ENCODE data around the gene RFLNA. TPM values are rescaled to one million over a fixed set of nuclear protein-coding genes. Genes with fewer than 3 reads are reported as not detected.

Gene RFLNA
- total RNA-seq, 1 donor = 15.9 TPM

- Histone ChIP-seq H3K9me3 (ENCODE audit: low read depth, low read length) (no peaks in the 10 kb centered on the region), H3K27ac (ENCODE audit: low read depth, low read length) (no peak overlapping the region), H3K79me2 (ENCODE audit: insufficient read depth, low read length) (no peaks in the 10 kb centered on the region), H3K27me3 (ENCODE audit: insufficient read depth, low read length) (no peaks in the 10 kb centered on the region), H3K4me3 (ENCODE audit: insufficient read depth, low read length) (no peak overlapping the region), H3K36me3 (ENCODE audit: insufficient read depth, low read length) (no peaks in the 10 kb centered on the region), H3K4me1 (ENCODE audit: insufficient read depth, low read length) (no peaks in the 10 kb centered on the region), H2AFZ (ENCODE audit: low read length) (no peak overlapping the region), H3K4me2 (ENCODE audit: insufficient read depth, low read length) (no peak overlapping the region), H4K20me1 (ENCODE audit: insufficient read depth, low read length) (no peaks in the 10 kb centered on the region)
- TF ChIP-seq, protein P1, sequence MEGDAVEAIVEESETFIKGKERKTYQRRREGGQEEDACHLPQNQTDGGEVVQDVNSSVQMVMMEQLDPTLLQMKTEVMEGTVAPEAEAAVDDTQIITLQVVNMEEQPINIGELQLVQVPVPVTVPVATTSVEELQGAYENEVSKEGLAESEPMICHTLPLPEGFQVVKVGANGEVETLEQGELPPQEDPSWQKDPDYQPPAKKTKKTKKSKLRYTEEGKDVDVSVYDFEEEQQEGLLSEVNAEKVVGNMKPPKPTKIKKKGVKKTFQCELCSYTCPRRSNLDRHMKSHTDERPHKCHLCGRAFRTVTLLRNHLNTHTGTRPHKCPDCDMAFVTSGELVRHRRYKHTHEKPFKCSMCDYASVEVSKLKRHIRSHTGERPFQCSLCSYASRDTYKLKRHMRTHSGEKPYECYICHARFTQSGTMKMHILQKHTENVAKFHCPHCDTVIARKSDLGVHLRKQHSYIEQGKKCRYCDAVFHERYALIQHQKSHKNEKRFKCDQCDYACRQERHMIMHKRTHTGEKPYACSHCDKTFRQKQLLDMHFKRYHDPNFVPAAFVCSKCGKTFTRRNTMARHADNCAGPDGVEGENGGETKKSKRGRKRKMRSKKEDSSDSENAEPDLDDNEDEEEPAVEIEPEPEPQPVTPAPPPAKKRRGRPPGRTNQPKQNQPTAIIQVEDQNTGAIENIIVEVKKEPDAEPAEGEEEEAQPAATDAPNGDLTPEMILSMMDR (IDR thresholded peaks at IDR 0.05; ENCODE audit: extremely low read depth, low read depth, low read length) = no peak
- DNase-seq (ENCODE audit: insufficient read length, low spot score, missing footprints) = peak; percentile 79
These were observed 14.9 kb downstream of the RFLNA start for GRCh38 chr12:124309744-124310143.

DNA sequence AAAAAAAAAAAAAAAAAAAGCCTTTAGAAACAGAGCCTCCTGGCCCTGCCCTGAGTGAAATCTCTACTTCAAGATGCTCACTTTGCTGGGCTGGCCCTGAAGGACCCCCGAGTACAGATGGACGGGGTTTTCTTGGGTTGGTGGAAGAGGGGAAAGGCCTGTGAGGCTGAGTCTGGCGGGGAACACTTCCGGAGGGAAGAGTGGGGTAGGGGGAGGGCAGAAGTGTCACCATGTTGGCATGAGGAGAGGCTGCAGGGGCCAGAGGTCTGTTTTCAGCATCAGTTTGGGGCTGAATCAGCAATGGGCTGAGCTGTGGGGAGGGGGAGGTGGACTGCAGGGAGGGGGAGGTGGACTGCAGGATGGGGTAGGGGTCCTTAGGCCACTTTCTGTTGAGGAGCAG lies 15.3 kb downstream of the RFLNA start:
- TF ChIP-seq, protein P1 (IDR thresholded peaks at IDR 0.05; ENCODE audit: extremely low read depth, low read depth, low read length) = no peak
- no peak overlapping the region for H2AFZ ChIP-seq (ENCODE audit: low read length)

DNA sequence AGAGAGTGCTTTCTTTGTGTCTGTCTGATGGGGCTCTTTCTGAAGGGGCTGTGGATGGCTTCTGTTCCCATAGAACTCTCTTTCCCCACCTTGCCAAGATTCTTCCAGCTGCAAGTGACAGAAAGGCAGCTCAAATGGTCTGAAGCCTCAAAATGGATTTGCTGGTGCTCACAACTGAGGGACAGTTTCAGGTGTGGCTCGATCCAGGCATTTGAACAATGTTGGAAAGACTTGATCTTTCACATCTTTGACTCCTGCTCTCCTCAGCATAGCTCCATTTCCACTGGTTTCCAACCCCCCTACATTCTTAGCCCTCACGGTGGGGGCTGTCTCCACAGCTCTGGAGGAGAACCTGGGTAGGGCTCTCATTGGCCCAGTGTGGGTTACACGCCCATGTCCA lies 15.9 kb downstream of the RFLNA start:
- Histone ChIP-seq H2AFZ (ENCODE audit: low read length) (no peak overlapping the region), H3K4me1 (ENCODE audit: insufficient read depth, low read length) (no peaks in the 10 kb centered on the region), H3K9me3 (ENCODE audit: low read depth, low read length) (no peaks in the 10 kb centered on the region), H3K27me3 (ENCODE audit: insufficient read depth, low read length) (no peaks in the 10 kb centered on the region), H3K36me3 (ENCODE audit: insufficient read depth, low read length) (no peaks in the 10 kb centered on the region), H4K20me1 (ENCODE audit: insufficient read depth, low read length) (no peaks in the 10 kb centered on the region), H3K79me2 (ENCODE audit: insufficient read depth, low read length) (no peaks in the 10 kb centered on the region), H3K27ac (ENCODE audit: low read depth, low read length) (no peak overlapping the region), H3K4me2 (ENCODE audit: insufficient read depth, low read length) (no peak overlapping the region), H3K4me3 (ENCODE audit: insufficient read depth, low read length) (no peak overlapping the region)
- TF ChIP-seq, protein P1 (IDR thresholded peaks at IDR 0.05; ENCODE audit: extremely low read depth, low read depth, low read length) = no peak
- peak; percentile 84 for DNase-seq (ENCODE audit: insufficient read length, low spot score, missing footprints)

More for the DNA sequence above, 15.3 kb downstream of the RFLNA start:
- H3K9me3 ChIP-seq (ENCODE audit: low read depth, low read length) = no peaks in the 10 kb centered on the region
- H3K4me2 ChIP-seq (ENCODE audit: insufficient read depth, low read length) = no peak overlapping the region
- H3K4me3 ChIP-seq (ENCODE audit: insufficient read depth, low read length) = no peak overlapping the region
- no peaks in the 10 kb centered on the region for H3K4me1 ChIP-seq (ENCODE audit: insufficient read depth, low read length)
- H3K27ac ChIP-seq (ENCODE audit: low read depth, low read length) = no peak overlapping the region
- H4K20me1 ChIP-seq (ENCODE audit: insufficient read depth, low read length) = no peaks in the 10 kb centered on the region
- peak; percentile 62 for DNase-seq (ENCODE audit: insufficient read length, low spot score, missing footprints)
- no peaks in the 10 kb centered on the region for H3K36me3 ChIP-seq (ENCODE audit: insufficient read depth, low read length)
- H3K27me3 ChIP-seq (ENCODE audit: insufficient read depth, low read length) = no peaks in the 10 kb centered on the region
- no peaks in the 10 kb centered on the region for H3K79me2 ChIP-seq (ENCODE audit: insufficient read depth, low read length)

DNA sequence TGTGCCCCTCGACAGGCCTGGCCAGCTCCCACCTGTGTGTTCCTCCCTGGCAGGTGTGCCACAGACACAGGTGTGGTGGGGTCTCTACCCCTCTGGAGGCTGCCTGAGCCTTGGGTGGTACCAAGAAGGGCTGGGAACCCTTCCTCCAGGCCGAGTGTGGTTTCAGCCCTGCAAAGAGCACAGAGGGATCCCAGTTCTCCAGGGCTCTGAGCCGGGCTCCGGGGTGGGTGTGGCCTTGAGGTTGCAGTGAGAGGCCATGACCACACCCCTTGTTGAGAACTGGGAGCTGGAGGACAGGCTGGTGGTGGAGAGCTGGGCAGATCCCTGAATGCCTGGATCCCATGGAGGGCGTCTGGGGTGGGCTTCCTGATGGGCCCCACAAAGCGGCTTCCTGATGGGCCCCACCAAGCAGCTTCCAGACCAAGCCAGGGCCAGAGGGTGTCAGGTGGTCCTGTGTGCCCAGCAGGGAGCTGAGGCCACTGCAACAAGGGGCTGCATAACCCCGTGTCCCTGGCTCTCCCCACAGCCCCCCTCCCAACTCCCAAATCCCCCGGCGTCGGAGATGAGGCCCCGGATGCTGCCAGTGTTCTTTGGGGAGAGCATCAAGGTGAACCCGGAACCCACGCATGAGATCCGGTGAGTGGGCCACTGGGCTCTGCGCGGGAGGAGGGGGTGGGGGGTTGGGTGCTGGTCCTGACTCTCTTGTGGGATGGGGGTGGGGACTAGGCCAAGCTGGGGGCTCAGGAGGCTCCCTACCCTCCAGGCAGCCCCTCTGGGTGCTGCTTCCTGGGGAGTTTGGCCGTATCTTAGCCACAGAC lies 16.6 kb downstream of the RFLNA start:
- no peaks in the 10 kb centered on the region for H3K36me3 ChIP-seq (ENCODE audit: insufficient read depth, low read length)
- no peak overlapping the region for H2AFZ ChIP-seq (ENCODE audit: low read length)
- H3K79me2 ChIP-seq (ENCODE audit: insufficient read depth, low read length) = no peaks in the 10 kb centered on the region
- H3K4me1 ChIP-seq (ENCODE audit: insufficient read depth, low read length) = no peaks in the 10 kb centered on the region
- H3K4me2 ChIP-seq (ENCODE audit: insufficient read depth, low read length) = no peak overlapping the region
- H3K27ac ChIP-seq (ENCODE audit: low read depth, low read length) = no peak overlapping the region
- no peak for DNase-seq (ENCODE audit: insufficient read length, low spot score, missing footprints)
- H3K9me3 ChIP-seq (ENCODE audit: low read depth, low read length) = no peaks in the 10 kb centered on the region
- TF ChIP-seq, protein P1 (IDR thresholded peaks at IDR 0.05; ENCODE audit: extremely low read depth, low read depth, low read length) = no peak
- H3K4me3 ChIP-seq (ENCODE audit: insufficient read depth, low read length) = no peak overlapping the region
- H3K27me3 ChIP-seq (ENCODE audit: insufficient read depth, low read length) = no peaks in the 10 kb centered on the region
- H4K20me1 ChIP-seq (ENCODE audit: insufficient read depth, low read length) = no peaks in the 10 kb centered on the region

Data from osteoblast (primary cell).